ENCODE results near the gene RUNDC3A.

RUNDC3A gene

DNA sequence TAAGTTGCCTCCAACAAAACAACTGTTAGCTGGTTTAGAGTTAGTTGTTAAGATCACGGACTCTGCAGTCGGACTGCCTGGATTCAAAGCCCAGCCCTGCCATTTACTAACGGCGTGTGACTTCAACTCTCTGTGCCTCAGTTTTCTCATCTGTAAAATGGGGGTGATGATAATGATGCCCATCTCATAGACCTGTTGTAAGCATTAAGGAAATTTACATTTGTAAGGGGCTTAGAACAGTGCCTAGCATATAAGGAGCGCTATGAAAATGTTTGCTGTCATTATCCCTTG, 41.3 kb upstream of the RUNDC3A start:
- TF ChIP-seq, protein P1, sequence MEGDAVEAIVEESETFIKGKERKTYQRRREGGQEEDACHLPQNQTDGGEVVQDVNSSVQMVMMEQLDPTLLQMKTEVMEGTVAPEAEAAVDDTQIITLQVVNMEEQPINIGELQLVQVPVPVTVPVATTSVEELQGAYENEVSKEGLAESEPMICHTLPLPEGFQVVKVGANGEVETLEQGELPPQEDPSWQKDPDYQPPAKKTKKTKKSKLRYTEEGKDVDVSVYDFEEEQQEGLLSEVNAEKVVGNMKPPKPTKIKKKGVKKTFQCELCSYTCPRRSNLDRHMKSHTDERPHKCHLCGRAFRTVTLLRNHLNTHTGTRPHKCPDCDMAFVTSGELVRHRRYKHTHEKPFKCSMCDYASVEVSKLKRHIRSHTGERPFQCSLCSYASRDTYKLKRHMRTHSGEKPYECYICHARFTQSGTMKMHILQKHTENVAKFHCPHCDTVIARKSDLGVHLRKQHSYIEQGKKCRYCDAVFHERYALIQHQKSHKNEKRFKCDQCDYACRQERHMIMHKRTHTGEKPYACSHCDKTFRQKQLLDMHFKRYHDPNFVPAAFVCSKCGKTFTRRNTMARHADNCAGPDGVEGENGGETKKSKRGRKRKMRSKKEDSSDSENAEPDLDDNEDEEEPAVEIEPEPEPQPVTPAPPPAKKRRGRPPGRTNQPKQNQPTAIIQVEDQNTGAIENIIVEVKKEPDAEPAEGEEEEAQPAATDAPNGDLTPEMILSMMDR (IDR thresholded peaks at IDR 0.05; ENCODE audit: control extremely low read depth, extremely low read depth, low read depth, missing control alignments), result no peak
- ChIA-PET CTCF (interaction anchor here (1.0 to 1.4 kb wide), 3 partner anchors 9 to 63 kb away, joined by 3 to 4 read pairs (median 3); no protein-coding TSS in a partner anchor), POLR2A (no interaction called here)
- no peak for DNase-seq (ENCODE audit: extremely low spot score)

DNA sequence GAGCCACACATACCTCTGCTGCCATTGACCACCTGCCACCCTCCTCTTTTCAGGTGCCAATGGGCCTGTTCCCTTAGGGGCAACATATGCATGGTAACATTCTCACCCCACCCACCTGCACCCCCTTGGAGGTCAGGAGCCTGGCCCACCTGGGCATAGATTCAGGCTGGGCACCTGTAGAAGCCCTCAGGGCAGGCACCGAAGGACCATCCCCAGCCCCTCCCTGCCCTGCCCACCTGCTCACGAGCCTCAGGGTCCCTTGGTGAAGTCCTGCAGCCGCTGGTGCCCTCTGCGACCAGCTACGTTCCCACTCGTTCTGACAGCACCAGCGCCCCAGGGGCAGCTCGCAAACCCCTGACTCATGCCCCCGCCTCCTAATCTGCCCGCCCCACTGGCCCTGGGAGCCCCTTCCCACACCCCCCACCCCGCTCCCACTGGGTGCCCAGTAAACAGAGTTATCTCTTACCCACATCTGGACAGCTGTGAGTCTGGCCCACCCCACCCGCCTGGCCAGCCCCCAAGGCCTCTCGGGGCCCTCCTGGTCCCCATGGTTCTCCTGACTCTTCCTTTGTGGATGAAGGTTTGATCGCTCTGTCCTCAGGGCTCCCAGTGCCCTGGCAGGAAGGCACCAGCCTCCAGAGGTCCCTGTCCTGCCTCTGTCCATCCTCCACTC, 40.4 kb upstream of the RUNDC3A start, which contains the start of gene SLC4A1:
SLC4A1 (minus strand) TSS at position 318 of the 673 bp plus-strand sequence. CDS start 5,269 bp downstream, outside the sequence.
- TF ChIP-seq, protein P1 (IDR thresholded peaks at IDR 0.05; ENCODE audit: control extremely low read depth, extremely low read depth, low read depth, missing control alignments), result no peak
- no peak for DNase-seq (ENCODE audit: extremely low spot score)
- CTCF ChIA-PET, result interaction anchor here (1.0 kb wide), 1 partner anchor 22 kb away, joined by 3 read pairs; no protein-coding TSS in a partner anchor
- POLR2A ChIA-PET, result no interaction called here

DNA sequence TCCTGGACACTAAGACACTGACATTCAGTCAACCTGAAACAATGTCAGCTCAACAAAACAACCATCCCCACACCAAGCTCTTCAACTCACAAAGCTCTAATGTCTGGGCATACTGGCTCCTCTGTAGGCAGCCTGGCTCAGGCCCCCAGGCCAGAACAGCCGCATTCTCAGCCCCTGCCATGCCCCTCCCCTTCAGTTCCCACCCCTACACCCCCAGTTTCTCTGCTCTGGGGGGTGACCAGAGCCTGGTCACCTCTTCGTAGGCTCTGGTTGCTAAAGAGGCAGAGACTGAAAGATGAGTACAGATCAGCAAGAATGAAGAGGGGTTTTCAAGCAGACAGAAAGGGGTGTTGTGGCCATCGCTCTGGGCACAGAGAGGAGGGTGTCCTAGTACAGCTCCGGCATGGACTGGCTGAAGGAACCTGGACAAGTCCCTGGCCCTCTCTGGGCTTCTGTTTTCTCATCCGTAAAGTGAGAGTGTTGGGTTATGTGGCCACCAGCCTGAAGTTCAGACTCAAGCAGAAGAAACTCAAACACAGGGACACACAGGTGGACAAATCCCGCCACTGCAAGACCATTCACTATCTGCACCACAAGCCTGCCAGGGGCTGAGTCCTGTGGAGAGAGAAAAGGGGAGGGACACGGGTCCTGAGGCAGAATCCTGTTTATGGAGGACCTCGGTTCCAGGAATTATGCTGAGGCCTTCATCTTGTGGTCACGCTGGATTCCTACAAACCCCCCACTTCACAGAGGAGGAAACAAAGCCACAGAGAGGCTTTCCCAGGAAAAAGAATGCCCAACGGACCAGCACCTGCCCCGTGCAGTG, 39.5 kb upstream of the RUNDC3A start:
- ChIA-PET POLR2A (no interaction called here), CTCF (interaction anchor here (0.8 kb wide), 1 partner anchor 23 kb away, joined by 3 read pairs; no protein-coding TSS in a partner anchor)
- DNase-seq (ENCODE audit: extremely low spot score), result no peak
- TF ChIP-seq, protein P1 (IDR thresholded peaks at IDR 0.05; ENCODE audit: control extremely low read depth, extremely low read depth, low read depth, missing control alignments), result no peak

DNA sequence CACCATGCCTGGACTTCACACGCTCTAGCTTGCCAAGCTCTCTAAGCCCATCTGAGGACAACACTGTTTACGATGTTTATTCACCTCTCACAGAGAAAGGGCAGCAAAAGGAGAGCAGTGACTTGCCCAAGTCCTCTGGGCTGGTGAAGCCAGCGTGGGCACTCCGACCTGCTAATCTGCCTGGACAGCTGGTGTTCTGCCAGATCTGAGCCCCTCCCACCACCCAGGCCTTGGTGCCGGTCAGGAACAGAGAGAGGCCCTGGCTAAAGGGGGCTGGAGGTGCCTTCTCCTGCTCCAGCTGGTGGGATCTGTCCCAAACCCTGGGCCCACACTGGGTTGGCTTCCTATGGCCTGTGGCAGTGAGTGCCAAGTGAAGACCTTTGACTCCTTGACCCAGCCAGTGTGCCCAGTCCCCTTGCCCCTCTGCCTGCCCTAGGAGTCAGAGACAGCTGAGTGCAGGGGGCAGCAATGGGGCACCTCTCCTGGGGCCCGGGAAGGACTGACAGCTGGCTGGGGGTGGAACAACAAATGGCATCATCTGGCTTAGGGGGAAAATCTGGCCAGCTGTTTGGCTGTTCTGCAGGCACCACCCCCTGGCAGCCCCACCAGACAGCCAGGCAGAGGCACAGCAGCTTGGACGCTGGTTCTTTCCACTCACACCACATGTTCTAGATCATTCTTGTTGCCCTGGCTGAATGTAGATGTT, 38.7 kb upstream of the RUNDC3A start:
- POLR2A ChIA-PET, result no interaction called here
- CTCF ChIA-PET, result interaction anchor here (0.8 to 1.7 kb wide), 2 partner anchors 9 to 22 kb away, joined by 3 to 4 read pairs; no protein-coding TSS in a partner anchor
- no peak for DNase-seq (ENCODE audit: extremely low spot score)
- TF ChIP-seq, protein P1 (IDR thresholded peaks at IDR 0.05; ENCODE audit: control extremely low read depth, extremely low read depth, low read depth, missing control alignments), result no peak

DNA sequence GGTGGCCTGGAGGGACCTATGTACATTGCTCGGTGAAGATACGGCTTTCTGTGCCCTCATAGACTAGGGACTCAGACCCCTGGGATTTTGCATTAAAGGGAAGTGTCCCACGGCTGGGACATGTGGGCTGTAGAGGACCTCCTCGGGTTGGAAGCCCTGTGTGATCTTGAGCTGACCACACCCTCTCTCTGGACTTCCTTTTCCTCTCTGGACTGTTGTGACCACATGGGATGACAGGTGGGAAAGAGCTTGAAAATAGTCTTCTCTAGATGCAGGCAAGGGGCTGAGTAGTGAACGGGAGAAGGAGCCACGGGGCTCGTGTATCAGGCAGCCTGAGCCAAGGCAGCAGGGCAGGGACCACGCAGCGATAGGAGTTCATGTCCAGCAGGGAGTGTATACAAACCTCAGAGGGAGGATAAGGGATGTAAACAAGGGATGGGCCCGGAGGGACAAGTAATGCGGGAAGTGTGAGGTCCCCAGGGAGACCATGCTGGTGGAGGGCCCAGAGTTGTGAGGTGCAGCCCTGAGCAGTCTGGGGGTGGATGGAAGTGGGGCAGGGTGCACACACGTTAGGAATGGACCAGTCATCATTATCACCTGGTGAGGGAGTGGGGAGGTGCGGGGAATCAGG, 36.0 kb upstream of the RUNDC3A start:
- no peak for DNase-seq (ENCODE audit: extremely low spot score)
- CTCF ChIA-PET, result interaction anchor here (0.9 to 2.0 kb wide), 3 partner anchors 7 to 62 kb away, joined by 3 to 6 read pairs (median 4); no protein-coding TSS in a partner anchor
- POLR2A ChIA-PET, result no interaction called here
- TF ChIP-seq, protein P1 (IDR thresholded peaks at IDR 0.05; ENCODE audit: control extremely low read depth, extremely low read depth, low read depth, missing control alignments), result no peak

DNA sequence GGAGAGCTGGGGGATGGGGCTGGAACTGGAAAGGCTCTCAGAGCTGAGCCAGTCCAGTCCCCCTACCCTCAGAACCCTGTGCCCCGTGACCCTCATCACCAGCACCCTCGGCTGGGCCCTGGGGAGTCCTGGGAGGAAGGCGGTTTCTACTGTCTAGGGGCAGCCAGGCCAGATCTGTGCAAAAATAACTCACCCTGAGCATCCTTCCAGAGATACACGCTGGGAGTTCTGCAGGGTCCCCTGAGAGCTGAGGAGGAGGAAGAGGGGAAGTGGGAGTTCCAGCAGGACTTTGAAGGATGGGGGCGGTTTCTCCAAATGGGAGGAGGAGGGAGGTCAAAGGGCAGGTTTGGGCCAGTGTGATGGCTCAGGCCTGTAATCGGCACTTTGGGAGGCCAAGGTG, 35.4 kb upstream of the RUNDC3A start:
- CTCF ChIA-PET, result interaction anchor here (1.4 to 2.0 kb wide), 2 partner anchors 14 to 63 kb away, joined by 4 to 6 read pairs; no protein-coding TSS in a partner anchor
- no peak for DNase-seq (ENCODE audit: extremely low spot score)

More for the DNA sequence above, 35.4 kb upstream of the RUNDC3A start:
- POLR2A ChIA-PET, result no interaction called here
- TF ChIP-seq, protein P1 (IDR thresholded peaks at IDR 0.05; ENCODE audit: control extremely low read depth, extremely low read depth, low read depth, missing control alignments), result no peak

Measured in GM10248 (cell line).